ENCODE measurements around the gene ERP27.

ERP27 gene

GRCh38 chr12:14903386-14904098 lies 34.8 kb downstream of the ERP27 start:
- TF ChIP-seq CTCF (IDR thresholded peaks at IDR 0.05; ENCODE audit: low read length): no peak
- TF ChIP-seq EZH2 (optimal IDR thresholded peaks at IDR 0.05; ENCODE audit: low read depth, low read length): no peak
- no peaks in the 10 kb centered on the region for H3K79me2 ChIP-seq (ENCODE audit: low read length)
- no peaks in the 10 kb centered on the region for H4K20me1 ChIP-seq (ENCODE audit: insufficient read depth, low read length)
- H3K9ac ChIP-seq (ENCODE audit: low read length): no peak overlapping the region
- H3K9me2 ChIP-seq (replicated peaks; ENCODE audit: insufficient read depth, low read length): no peaks in the 10 kb centered on the region
- H3K27ac ChIP-seq (ENCODE audit: low read length): no peak overlapping the region
- H3K36me3 ChIP-seq (replicated peaks; ENCODE audit: insufficient read depth, low read length): no peaks in the 10 kb centered on the region
- H2AFZ ChIP-seq (ENCODE audit: low read length): no peak overlapping the region
- H3K4me2 ChIP-seq (ENCODE audit: low read depth, low read length): no peak overlapping the region
- H3K9me3 ChIP-seq (replicated peaks; ENCODE audit: insufficient read depth, low read length): no peaks in the 10 kb centered on the region
- no peak for DNase-seq
- H3K27me3 ChIP-seq (replicated peaks; ENCODE audit: insufficient read depth, low read length): no peaks in the 10 kb centered on the region
- no peaks in the 10 kb centered on the region for H3F3A ChIP-seq (ENCODE audit: insufficient read depth, low read length)
- H3K4me1 ChIP-seq (ENCODE audit: low read length): 0 out of 2 replicates have a peak, but pooled peaks cover 9% of the 10 kb centered on the region
- no peak overlapping the region for H3K4me3 ChIP-seq (ENCODE audit: low read length)

DNA sequence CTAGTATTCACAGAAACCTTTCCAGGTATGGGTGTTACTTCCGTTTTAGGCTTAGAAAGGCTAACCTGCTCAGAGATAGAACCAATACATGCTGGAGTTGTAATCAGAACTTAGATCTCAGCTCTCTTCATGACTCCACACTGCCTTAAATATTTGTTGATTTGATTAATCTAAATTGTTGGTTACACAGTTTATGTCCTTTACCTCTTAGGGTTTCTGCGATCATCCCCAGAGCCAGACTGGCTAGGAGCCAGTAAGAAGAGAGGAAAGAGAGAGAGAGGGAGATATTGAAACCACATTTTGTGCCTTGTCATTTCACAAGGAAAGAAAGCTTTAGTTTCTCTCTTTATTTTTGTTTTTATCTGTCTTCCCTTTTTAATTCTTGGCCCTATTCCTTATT lies 35.9 kb downstream of the ERP27 start:
- Histone ChIP-seq H2AFZ (ENCODE audit: low read length) (no peak overlapping the region), H3K9ac (ENCODE audit: low read length) (no peak overlapping the region), H3K27me3 (replicated peaks; ENCODE audit: insufficient read depth, low read length) (no peaks in the 10 kb centered on the region), H3K4me3 (ENCODE audit: low read length) (no peak overlapping the region), H3K27ac (ENCODE audit: low read length) (no peak overlapping the region), H3K9me2 (replicated peaks; ENCODE audit: insufficient read depth, low read length) (no peaks in the 10 kb centered on the region), H3K9me3 (replicated peaks; ENCODE audit: insufficient read depth, low read length) (no peaks in the 10 kb centered on the region), H3K4me1 (ENCODE audit: low read length) (0 out of 2 replicates have a peak, but pooled peaks cover 9% of the 10 kb centered on the region), H3K4me2 (ENCODE audit: low read depth, low read length) (peak overlapping the region; percentile 31), H3F3A (ENCODE audit: insufficient read depth, low read length) (no peaks in the 10 kb centered on the region), H4K20me1 (ENCODE audit: insufficient read depth, low read length) (no peaks in the 10 kb centered on the region), H3K36me3 (replicated peaks; ENCODE audit: insufficient read depth, low read length) (no peaks in the 10 kb centered on the region), H3K79me2 (ENCODE audit: low read length) (no peaks in the 10 kb centered on the region)
- DNase-seq: no peak
- no peak for TF ChIP-seq EZH2phosphoT487 (IDR thresholded peaks at IDR 0.05; ENCODE audit: low read length)
- TF ChIP-seq EZH2 (optimal IDR thresholded peaks at IDR 0.05; ENCODE audit: low read depth, low read length): no peak
- no peak for TF ChIP-seq CTCF (IDR thresholded peaks at IDR 0.05; ENCODE audit: low read length)

- H3K4me1 ChIP-seq (ENCODE audit: low read length): 0 out of 2 replicates have a peak, but pooled peaks cover 9% of the 10 kb centered on the region
- H3K27ac ChIP-seq (ENCODE audit: low read length): no peak overlapping the region
- no peaks in the 10 kb centered on the region for H3K36me3 ChIP-seq (replicated peaks; ENCODE audit: insufficient read depth, low read length)
- H3K4me3 ChIP-seq (ENCODE audit: low read length): no peak overlapping the region
- H3K9me3 ChIP-seq (replicated peaks; ENCODE audit: insufficient read depth, low read length): no peaks in the 10 kb centered on the region
- no peaks in the 10 kb centered on the region for H3K27me3 ChIP-seq (replicated peaks; ENCODE audit: insufficient read depth, low read length)
- TF ChIP-seq EZH2phosphoT487 (IDR thresholded peaks at IDR 0.05; ENCODE audit: low read length) (no peak), CTCF (IDR thresholded peaks at IDR 0.05; ENCODE audit: low read length) (no peak), EZH2 (optimal IDR thresholded peaks at IDR 0.05; ENCODE audit: low read depth, low read length) (no peak)
- H4K20me1 ChIP-seq (ENCODE audit: insufficient read depth, low read length): no peaks in the 10 kb centered on the region
- no peak overlapping the region for H3K9ac ChIP-seq (ENCODE audit: low read length)
- H3F3A ChIP-seq (ENCODE audit: insufficient read depth, low read length): no peaks in the 10 kb centered on the region
- no peak for DNase-seq
- H3K9me2 ChIP-seq (replicated peaks; ENCODE audit: insufficient read depth, low read length): no peaks in the 10 kb centered on the region
- H2AFZ ChIP-seq (ENCODE audit: low read length): no peak overlapping the region
- H3K4me2 ChIP-seq (ENCODE audit: low read depth, low read length): no peak overlapping the region
- no peaks in the 10 kb centered on the region for H3K79me2 ChIP-seq (ENCODE audit: low read length)
These were observed 37.1 kb downstream of the ERP27 start for GRCh38 chr12:14901228-14901562.

Measured in MM.1S (cell line).